OCI-LY7 (cell line): Measurements from ENCODE around the gene PHKA2.

ENCODE experiments used
- EZH2phosphoT487 ChIP-seq: fragments of 200-600 bp; sonication (generic); IDR thresholded peaks from 2 replicates; pipeline ENCODE4 v1.6.1; 2018; ENCODE audit warnings: low read depth, borderline replicate concordance, mild to moderate bottlenecking, mixed run types, antibody characterized with exemption, low read length, moderate library complexity, mixed read lengths
- TF ChIP-seq, protein P1 (sequence below): fragments of 200-600 bp; sonication (generic); conservative IDR thresholded peaks from 2 replicates; pipeline ENCODE4 v1.5.1; 2014; ENCODE audit warnings: mild to moderate bottlenecking, antibody characterized with exemption, low read length, moderate library complexity, mixed read lengths

DNA sequence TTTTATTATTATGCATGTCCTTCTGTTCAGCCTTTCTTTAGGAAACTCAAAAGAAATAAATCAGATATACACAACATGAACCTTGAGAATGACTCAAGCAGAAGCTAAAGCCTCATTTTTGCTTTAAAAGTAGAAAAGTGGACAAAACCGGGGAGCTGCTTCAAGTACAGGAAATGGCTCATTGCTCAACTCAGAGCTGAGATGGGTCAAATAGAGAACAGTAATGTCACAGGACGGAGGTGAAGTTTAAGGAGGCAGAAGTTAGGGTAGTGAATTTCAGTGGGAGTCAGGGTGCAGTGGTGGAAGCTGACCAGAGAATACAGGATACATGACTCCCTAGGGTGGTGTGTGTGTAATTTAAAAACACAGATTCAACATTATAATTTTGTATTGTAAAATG lies 22.2 kb downstream of the PHKA2 start:
- TF ChIP-seq, protein P1, sequence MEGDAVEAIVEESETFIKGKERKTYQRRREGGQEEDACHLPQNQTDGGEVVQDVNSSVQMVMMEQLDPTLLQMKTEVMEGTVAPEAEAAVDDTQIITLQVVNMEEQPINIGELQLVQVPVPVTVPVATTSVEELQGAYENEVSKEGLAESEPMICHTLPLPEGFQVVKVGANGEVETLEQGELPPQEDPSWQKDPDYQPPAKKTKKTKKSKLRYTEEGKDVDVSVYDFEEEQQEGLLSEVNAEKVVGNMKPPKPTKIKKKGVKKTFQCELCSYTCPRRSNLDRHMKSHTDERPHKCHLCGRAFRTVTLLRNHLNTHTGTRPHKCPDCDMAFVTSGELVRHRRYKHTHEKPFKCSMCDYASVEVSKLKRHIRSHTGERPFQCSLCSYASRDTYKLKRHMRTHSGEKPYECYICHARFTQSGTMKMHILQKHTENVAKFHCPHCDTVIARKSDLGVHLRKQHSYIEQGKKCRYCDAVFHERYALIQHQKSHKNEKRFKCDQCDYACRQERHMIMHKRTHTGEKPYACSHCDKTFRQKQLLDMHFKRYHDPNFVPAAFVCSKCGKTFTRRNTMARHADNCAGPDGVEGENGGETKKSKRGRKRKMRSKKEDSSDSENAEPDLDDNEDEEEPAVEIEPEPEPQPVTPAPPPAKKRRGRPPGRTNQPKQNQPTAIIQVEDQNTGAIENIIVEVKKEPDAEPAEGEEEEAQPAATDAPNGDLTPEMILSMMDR = no peak
- TF ChIP-seq EZH2phosphoT487 = no peak
